H9 (cell line): ENCODE measurements around the gene RPP40. TPM values are rescaled to one million over a fixed set of nuclear protein-coding genes. Genes with fewer than 3 reads are reported as not detected.

Experiments used
- DNase-seq: peaks from one replicate; pipeline ENCODE4 v3.0.0-alpha.2; 2017
- H2AFZ ChIP-seq: one replicate; pipeline ENCODE4 v1.6.1; 2013; ENCODE audit warnings: mild to moderate bottlenecking, low read length, control low read depth, moderate library complexity
- H2AK5ac ChIP-seq: 2 replicates; pipeline ENCODE4 v1.6.1; 2013; ENCODE audit warnings: low read length, control low read depth, mixed read lengths; ENCODE audit not compliant: insufficient read length
- H2BK120ac ChIP-seq: one replicate; pipeline ENCODE4 v1.6.1; 2013; ENCODE audit warnings: low read depth, mild to moderate bottlenecking, low read length, control low read depth, inconsistent platforms; ENCODE audit not compliant: poor library complexity, severe bottlenecking
- H2BK12ac ChIP-seq: 2 replicates; pipeline ENCODE4 v1.6.1; 2013; ENCODE audit warnings: low read length, control low read depth, mixed read lengths, low read depth; ENCODE audit not compliant: insufficient read length
- H2BK15ac ChIP-seq: 2 replicates; pipeline ENCODE4 v1.6.1; 2013; ENCODE audit warnings: low read depth, low read length, control low read depth
- H2BK20ac ChIP-seq: one replicate; pipeline ENCODE4 v1.6.1; 2013; ENCODE audit warnings: low read depth, mild to moderate bottlenecking, low read length, control low read depth, inconsistent platforms; ENCODE audit not compliant: poor library complexity, severe bottlenecking
- H2BK5ac ChIP-seq: 2 replicates; pipeline ENCODE4 v1.6.1; 2013; ENCODE audit warnings: low read length, control low read depth, mixed read lengths; ENCODE audit not compliant: insufficient read length
- H3K14ac ChIP-seq: 2 replicates; pipeline ENCODE4 v1.6.1; 2013; ENCODE audit warnings: low read length, control low read depth; ENCODE audit not compliant: insufficient read depth
- H3K18ac ChIP-seq: 2 replicates; pipeline ENCODE4 v1.6.1; 2013; ENCODE audit warnings: low read depth, mild to moderate bottlenecking, mixed read lengths, low read length, control low read depth; ENCODE audit not compliant: insufficient read length
- H3K23ac ChIP-seq: 2 replicates; pipeline ENCODE4 v1.6.1; 2013; ENCODE audit warnings: low read length, control low read depth, mixed read lengths, low read depth; ENCODE audit not compliant: insufficient read length
- H3K23me2 ChIP-seq: 2 replicates; pipeline ENCODE4 v1.6.1; 2013; ENCODE audit warnings: low read depth, mild to moderate bottlenecking, mixed read lengths, low read length, control low read depth; ENCODE audit not compliant: insufficient read length, poor library complexity, severe bottlenecking
- H3K27ac ChIP-seq: 2 replicates; pipeline ENCODE4 v1.5.1; 2013; ENCODE audit warnings: low read length, control low read depth, mixed read lengths, low read depth; ENCODE audit not compliant: insufficient read length
- H3K27me3 ChIP-seq: 2 replicates; pipeline ENCODE4 v1.6.1; 2013; ENCODE audit warnings: low read length, control low read depth, inconsistent platforms; ENCODE audit not compliant: insufficient read depth
- H3K4ac ChIP-seq: 2 replicates; pipeline ENCODE4 v1.6.1; 2013; ENCODE audit warnings: low read depth, mild to moderate bottlenecking, control low read depth, inconsistent platforms, low read length, moderate library complexity
- H3K4me1 ChIP-seq: 2 replicates; pipeline ENCODE4 v1.6.1; 2013; ENCODE audit warnings: low read length, control low read depth, inconsistent platforms; ENCODE audit not compliant: insufficient read depth
- H3K4me2 ChIP-seq: 2 replicates; pipeline ENCODE4 v1.6.1; 2013; ENCODE audit warnings: low read length, control low read depth, mixed read lengths; ENCODE audit not compliant: insufficient read length, insufficient read depth
- H3K56ac ChIP-seq: 2 replicates; pipeline ENCODE4 v1.6.1; 2013; ENCODE audit warnings: low read depth, mild to moderate bottlenecking, mixed read lengths, low read length, control low read depth; ENCODE audit not compliant: insufficient read length
- H3K79me1 ChIP-seq: 2 replicates; pipeline ENCODE4 v1.6.1; 2013; ENCODE audit warnings: low read depth, mild to moderate bottlenecking, moderate library complexity, low read length, control low read depth, inconsistent platforms; ENCODE audit not compliant: insufficient read depth, poor library complexity, severe bottlenecking
- H3K79me2 ChIP-seq: 2 replicates; pipeline ENCODE4 v1.6.1; 2013; ENCODE audit warnings: low read length, control low read depth, inconsistent platforms; ENCODE audit not compliant: insufficient read depth
- H3K9ac ChIP-seq: 2 replicates; pipeline ENCODE4 v1.6.1; 2013; ENCODE audit warnings: low read length, control low read depth, mixed read lengths; ENCODE audit not compliant: insufficient read length; ENCODE audit errors: extremely low read depth
- H3K9me3 ChIP-seq: one replicate; pipeline ENCODE4 v1.6.1; 2013; ENCODE audit warnings: low read depth, low read length, inconsistent platforms; ENCODE audit not compliant: control insufficient read depth
- H3T11ph ChIP-seq: one replicate; pipeline ENCODE4 v1.6.1; 2013; ENCODE audit warnings: mild to moderate bottlenecking, low read length, control low read depth, inconsistent platforms
- H4K20me1 ChIP-seq: one replicate; pipeline ENCODE4 v1.6.1; 2013; ENCODE audit not compliant: control insufficient read depth, insufficient read length, insufficient read depth
- H4K5ac ChIP-seq: 2 replicates; pipeline ENCODE4 v1.6.1; 2013; ENCODE audit warnings: low read depth, mild to moderate bottlenecking, mixed read lengths, low read length, control low read depth; ENCODE audit not compliant: insufficient read length
- H4K8ac ChIP-seq: replicated peaks from 2 replicates; pipeline ENCODE4 v1.6.1; 2013; ENCODE audit warnings: low read length, control low read depth, mixed read lengths, low read depth; ENCODE audit not compliant: insufficient read length
- H4K91ac ChIP-seq: 2 replicates; pipeline ENCODE4 v1.6.1; 2013; ENCODE audit warnings: low read depth, mild to moderate bottlenecking, moderate library complexity, mixed read lengths, low read length, control low read depth; ENCODE audit not compliant: insufficient read length
- H3K27ac Mint-ChIP-seq, 3 experiments: 2 replicates in 2 of 3; 3 replicates in 1 of 3; pipeline ENCODE4 v1.8.0; 2020 to 2021; ENCODE audit warnings: mixed read lengths in 3 of 3, mild to moderate bottlenecking in 1 of 3, moderate library complexity in 1 of 3
- H3K27me3 Mint-ChIP-seq: 2 replicates; pipeline ENCODE4 v1.8.0; 2021; ENCODE audit warnings: low read depth, mild to moderate bottlenecking, moderate library complexity, mixed read lengths
- H3K36me3 Mint-ChIP-seq, 3 experiments: 2 replicates in 2 of 3; 3 replicates in 1 of 3; pipeline ENCODE4 v1.8.0; 2020 to 2021; ENCODE audit warnings: low read depth in 3 of 3, mixed read lengths in 3 of 3; ENCODE audit not compliant: insufficient read depth in 1 of 3
- H3K4me1 Mint-ChIP-seq, 2 experiments: 2 replicates each; pipeline ENCODE4 v1.8.0; 2020; ENCODE audit warnings: mixed read lengths in 2 of 2
- H3K4me3 Mint-ChIP-seq, 2 experiments: 2 replicates in 1 of 2; 3 replicates in 1 of 2; pipeline ENCODE4 v1.8.0; 2020 to 2021; ENCODE audit warnings: mild to moderate bottlenecking in 2 of 2, mixed read lengths in 2 of 2, moderate library complexity in 1 of 2
- H3K9me3 Mint-ChIP-seq, 2 experiments: 2 replicates in 1 of 2; 3 replicates in 1 of 2; pipeline ENCODE4 v1.8.0; 2020; ENCODE audit warnings: mild to moderate bottlenecking in 2 of 2, mixed read lengths in 2 of 2, moderate library complexity in 1 of 2
- WGBS: extraction: QIAGEN DNeasy Blood & Tissue Kit; methylation state at CpG from one replicate; pipeline ENCODE4 v1.1.7; 2013; ENCODE audit warnings: missing lambda C conversion rate, low lambda C conversion rate, mixed read lengths; ENCODE audit not compliant: insufficient read length; ENCODE audit errors: extremely low coverage; 5-methylcytosine and 5-hydroxymethylcytosine counted together
- total RNA-seq: library from RNA; stranded (reverse); gene quantifications from 2 replicates; pipeline ENCODE4 v1.2.1, GENCODE V29; 2021
- TF ChIP-seq, protein P1 (sequence below): fragments of 200-600 bp; sonication (generic); conservative IDR thresholded peaks from 3 replicates; pipeline ENCODE4 v1.8.0; 2021; ENCODE audit warnings: antibody characterized with exemption, mild to moderate bottlenecking

RPP40 gene
- total RNA-seq, 1 experiment from 2014 or later = 17.8 TPM

DNA sequence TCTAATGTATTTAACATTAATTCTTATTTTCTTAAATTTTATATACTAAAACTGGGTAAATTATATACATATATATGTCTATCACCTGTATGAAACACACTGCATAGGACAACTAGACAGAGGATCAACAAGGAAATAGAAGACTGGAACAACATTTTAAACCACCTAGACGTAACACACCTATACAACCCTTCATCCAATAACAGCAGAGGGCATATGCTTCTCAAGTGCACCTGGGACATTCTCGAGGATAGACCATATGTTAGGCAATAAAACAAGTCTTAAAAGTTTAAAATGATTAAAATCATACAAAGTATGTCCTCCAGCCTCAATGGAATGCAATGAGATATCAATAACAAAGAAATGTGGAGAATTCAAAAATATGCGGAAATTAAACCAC, 45.2 kb downstream of the RPP40 start:
- no peaks in the 10 kb centered on the region for H3K27me3 ChIP-seq
- H3K9ac ChIP-seq = no peak overlapping the region
- no peaks in the 10 kb centered on the region for H3K79me2 ChIP-seq
- no peak overlapping the region for H2AK5ac ChIP-seq
- H4K20me1 ChIP-seq = no peaks in the 10 kb centered on the region
- no peak overlapping the region for H4K91ac ChIP-seq
- WGBS = no CpG with 5 or more reads among the region's 3 CpGs
- no peak overlapping the region for H3K18ac ChIP-seq
- H3K14ac ChIP-seq = no peak overlapping the region
- no peaks in the 10 kb centered on the region for H3K9me3 ChIP-seq
- no peaks in the 10 kb centered on the region; the same call in 1 of the 2 replicates for H3K4me1 ChIP-seq
- no peak overlapping the region for H3T11ph ChIP-seq
- H3K23me2 ChIP-seq = no peaks in the 10 kb centered on the region
- Mint-ChIP-seq H3K27me3 (no peaks in the 10 kb centered on the region), H3K4me1 (peaks cover 12 to 19% of the 10 kb centered on the region in 2 experiments), H3K27ac (no peak overlapping the region), H3K36me3 (peaks cover 7 to 25% (median 22%) of the 10 kb centered on the region in 3 experiments; a peak in 6 of 7 replicates), H3K9me3 (no peaks in the 10 kb centered on the region), H3K4me3 (no peak overlapping the region)
- no peak overlapping the region for H4K8ac ChIP-seq
- H2BK5ac ChIP-seq = no peak overlapping the region
- H2BK120ac ChIP-seq = no peak overlapping the region
- H2BK20ac ChIP-seq = no peak overlapping the region
- no peak overlapping the region for H3K27ac ChIP-seq
- no peak overlapping the region for H4K5ac ChIP-seq
- H2AFZ ChIP-seq = no peak overlapping the region
- H2BK15ac ChIP-seq = no peak overlapping the region
- no peak overlapping the region for H3K56ac ChIP-seq
- no peak overlapping the region for H3K23ac ChIP-seq
- no peak overlapping the region for H3K4me2 ChIP-seq
- no peak for DNase-seq
- H3K79me1 ChIP-seq = no peaks in the 10 kb centered on the region
- H3K4ac ChIP-seq = no peak overlapping the region
- no peak overlapping the region for H2BK12ac ChIP-seq
- TF ChIP-seq, protein P1, sequence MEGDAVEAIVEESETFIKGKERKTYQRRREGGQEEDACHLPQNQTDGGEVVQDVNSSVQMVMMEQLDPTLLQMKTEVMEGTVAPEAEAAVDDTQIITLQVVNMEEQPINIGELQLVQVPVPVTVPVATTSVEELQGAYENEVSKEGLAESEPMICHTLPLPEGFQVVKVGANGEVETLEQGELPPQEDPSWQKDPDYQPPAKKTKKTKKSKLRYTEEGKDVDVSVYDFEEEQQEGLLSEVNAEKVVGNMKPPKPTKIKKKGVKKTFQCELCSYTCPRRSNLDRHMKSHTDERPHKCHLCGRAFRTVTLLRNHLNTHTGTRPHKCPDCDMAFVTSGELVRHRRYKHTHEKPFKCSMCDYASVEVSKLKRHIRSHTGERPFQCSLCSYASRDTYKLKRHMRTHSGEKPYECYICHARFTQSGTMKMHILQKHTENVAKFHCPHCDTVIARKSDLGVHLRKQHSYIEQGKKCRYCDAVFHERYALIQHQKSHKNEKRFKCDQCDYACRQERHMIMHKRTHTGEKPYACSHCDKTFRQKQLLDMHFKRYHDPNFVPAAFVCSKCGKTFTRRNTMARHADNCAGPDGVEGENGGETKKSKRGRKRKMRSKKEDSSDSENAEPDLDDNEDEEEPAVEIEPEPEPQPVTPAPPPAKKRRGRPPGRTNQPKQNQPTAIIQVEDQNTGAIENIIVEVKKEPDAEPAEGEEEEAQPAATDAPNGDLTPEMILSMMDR = no peak
